HG03108 (cell line): ENCODE measurements around the gene TCF7.
"Not testable (repeated sequence)": the region's sequence is repeated elsewhere in the genome, so short reads cannot be mapped to it uniquely, and the experiment has no call there.

Experiments
- ATAC-seq: cut with Tn5 transposase; IDR thresholded peaks from one replicate; pipeline ENCODE4 v1.9.1; 2021; ENCODE audit warnings: moderate library complexity; ENCODE audit not compliant: unreplicated experiment

TCF7 gene

GRCh38 chr5:134142806-134143205, 28.3 kb downstream of the TCF7 start:
- no peak for ATAC-seq

GRCh38 chr5:134143431-134143830, 28.9 kb downstream of the TCF7 start:
- ATAC-seq, result no peak

- no peak for ATAC-seq
Measured at GRCh38 chr5:134143944-134144941, 29.8 kb downstream of the TCF7 start.

GRCh38 chr5:134145041-134145757, 30.7 kb downstream of the TCF7 start:
- ATAC-seq, result no peak

- ATAC-seq, result peak; percentile 59
Measured at GRCh38 chr5:134145779-134146581, 31.5 kb downstream of the TCF7 start.

- ATAC-seq, result no peak
Measured at GRCh38 chr5:134146651-134147518, 32.4 kb downstream of the TCF7 start.

- ATAC-seq, result no peak
Measured at GRCh38 chr5:134148316-134148715, 33.8 kb downstream of the TCF7 start.

GRCh38 chr5:134148986-134149539, 34.6 kb downstream of the TCF7 start:
- no peak for ATAC-seq

GRCh38 chr5:134149571-134150303, 35.3 kb downstream of the TCF7 start:
- no peak for ATAC-seq

GRCh38 chr5:134151723-134152122, 37.2 kb downstream of the TCF7 start:
- no peak for ATAC-seq

GRCh38 chr5:134152173-134152832, 37.8 kb downstream of the TCF7 start:
- not testable (repeated sequence) for ATAC-seq

- ATAC-seq, result no peak
Measured at GRCh38 chr5:134153241-134153640, 38.8 kb downstream of the TCF7 start.

- no peak for ATAC-seq
Measured at GRCh38 chr5:134153657-134154056, 39.2 kb downstream of the TCF7 start.

GRCh38 chr5:134161513-134162395, 47.3 kb downstream of the TCF7 start:
- ATAC-seq, result no peak

- no peak for ATAC-seq
Measured at GRCh38 chr5:134162592-134162991, 48.1 kb downstream of the TCF7 start.

GRCh38 chr5:134171972-134172371, 57.5 kb downstream of the TCF7 start:
- ATAC-seq, result no peak
